HG02610 (cell line): ENCODE measurements around the gene ZNF69.
"Not testable (repeated sequence)": the region's sequence is repeated elsewhere in the genome, so short reads cannot be mapped to it uniquely, and the experiment has no call there.

Source experiments
- ATAC-seq: cut with Tn5 transposase; IDR thresholded peaks from one replicate; pipeline ENCODE4 v1.9.1; 2021; ENCODE audit warnings: mild to moderate bottlenecking, moderate library complexity; ENCODE audit not compliant: unreplicated experiment

Gene ZNF69

GRCh38 chr19:11890634-11891033 is 3.1 kb downstream of the ZNF69 start:
- no peak for ATAC-seq

GRCh38 chr19:11894851-11895250 is 7.3 kb downstream of the ZNF69 start:
- no peak for ATAC-seq

GRCh38 chr19:11902228-11902627 is 14.6 kb downstream of the ZNF69 start:
- no peak for ATAC-seq

- ATAC-seq, result no peak
These were observed 18.3 kb downstream of the ZNF69 start for GRCh38 chr19:11905928-11906327.

- not testable (repeated sequence) for ATAC-seq
These were observed 24.4 kb downstream of the ZNF69 start for GRCh38 chr19:11911937-11912336.

- not testable (repeated sequence) for ATAC-seq
These were observed 27.0 kb downstream of the ZNF69 start for GRCh38 chr19:11914417-11915051.

GRCh38 chr19:11921852-11922495 is 34.4 kb downstream of the ZNF69 start:
- no peak for ATAC-seq

- peak; percentile 84 for ATAC-seq
These were observed 37.5 kb downstream of the ZNF69 start, which contains the start of gene ZNF700 for GRCh38 chr19:11924886-11925650. Gene ZNF700 (plus strand): TSS chr19:11925107. CDS start chr19:11925211, 104 bp downstream.

GRCh38 chr19:11925651-11926187 is 38.1 kb downstream of the ZNF69 start:
- not testable (repeated sequence) for ATAC-seq

GRCh38 chr19:11927227-11927626 is 39.6 kb downstream of the ZNF69 start:
- ATAC-seq, result no peak

- no peak for ATAC-seq
These were observed 43.5 kb downstream of the ZNF69 start for GRCh38 chr19:11931051-11931450.

GRCh38 chr19:11931513-11931912 is 43.9 kb downstream of the ZNF69 start:
- ATAC-seq, result no peak

- not testable (repeated sequence) for ATAC-seq
These were observed 48.2 kb downstream of the ZNF69 start for GRCh38 chr19:11935829-11936228.

- ATAC-seq, result not testable (repeated sequence)
These were observed 50.8 kb downstream of the ZNF69 start for GRCh38 chr19:11938383-11938782.

GRCh38 chr19:11941361-11941887 is 53.8 kb downstream of the ZNF69 start:
- not testable (repeated sequence) for ATAC-seq

GRCh38 chr19:11942008-11942842 is 54.6 kb downstream of the ZNF69 start:
- no peak for ATAC-seq

- ATAC-seq, result no peak
These were observed 55.2 kb downstream of the ZNF69 start for GRCh38 chr19:11942843-11943108.

GRCh38 chr19:11944656-11945055 is 57.1 kb downstream of the ZNF69 start:
- ATAC-seq, result no peak

- no peak for ATAC-seq
These were observed 61.1 kb downstream of the ZNF69 start for GRCh38 chr19:11948646-11949045.

- ATAC-seq, result no peak
These were observed 61.6 kb downstream of the ZNF69 start for GRCh38 chr19:11949201-11949600.
